Measurements from ENCODE around the gene FADS2.
"Not testable (repeated sequence)": the region's sequence is repeated elsewhere in the genome, so short reads cannot be mapped to it uniquely, and the experiment has no call there.

FADS2 gene

DNA sequence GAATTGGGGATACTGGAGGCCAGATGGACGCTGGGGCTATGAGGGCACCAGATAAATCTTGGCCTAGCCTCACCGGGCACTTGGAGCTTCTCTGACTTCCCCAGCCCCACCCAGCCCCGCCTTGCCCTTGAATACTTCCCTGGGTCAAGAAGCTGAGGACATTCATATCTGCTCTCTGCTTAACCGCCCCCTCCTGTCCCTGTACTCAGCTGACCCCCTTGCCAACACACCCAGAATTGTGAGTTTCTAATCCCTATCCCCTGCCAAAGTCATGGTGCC is 41.3 kb downstream of the FADS2 start:
- no peak for DNase-seq

DNA sequence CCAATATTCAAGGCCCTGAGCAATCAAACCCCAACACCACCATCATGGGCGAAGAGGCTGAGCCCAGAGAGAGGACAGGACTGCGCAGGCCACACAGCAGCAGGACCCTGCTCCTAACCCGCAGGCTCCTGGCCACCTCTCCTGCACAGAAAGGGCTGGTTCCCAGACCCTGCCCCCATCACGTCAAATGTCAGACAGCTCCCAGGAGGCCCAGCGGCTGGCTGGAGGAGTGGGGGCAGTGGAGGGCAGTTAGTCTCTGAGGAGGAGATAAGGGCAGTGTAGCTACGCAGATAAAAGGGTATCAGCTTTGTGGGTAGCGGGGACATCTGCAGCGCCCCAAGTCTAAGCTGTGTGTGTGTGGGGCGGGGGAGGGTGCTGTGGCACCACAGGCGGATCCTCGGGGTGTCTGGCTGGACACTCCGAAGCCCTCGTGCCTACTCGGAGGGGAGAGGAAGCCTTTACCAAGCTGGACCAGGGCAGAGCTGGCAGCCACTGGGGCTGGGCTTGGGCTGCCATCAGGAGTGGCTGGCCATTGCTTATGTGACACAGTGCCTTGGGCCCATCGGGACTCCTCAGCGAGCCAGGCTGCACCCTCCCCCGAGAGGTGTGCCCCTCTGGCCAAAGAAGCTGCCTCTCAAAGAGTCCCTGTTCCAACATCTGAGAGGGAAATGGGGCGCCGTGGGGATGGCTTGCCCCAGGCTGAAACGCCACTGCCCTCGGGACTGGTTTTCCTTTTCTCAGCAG is 41.8 kb downstream of the FADS2 start:
- no peak for DNase-seq

DNA sequence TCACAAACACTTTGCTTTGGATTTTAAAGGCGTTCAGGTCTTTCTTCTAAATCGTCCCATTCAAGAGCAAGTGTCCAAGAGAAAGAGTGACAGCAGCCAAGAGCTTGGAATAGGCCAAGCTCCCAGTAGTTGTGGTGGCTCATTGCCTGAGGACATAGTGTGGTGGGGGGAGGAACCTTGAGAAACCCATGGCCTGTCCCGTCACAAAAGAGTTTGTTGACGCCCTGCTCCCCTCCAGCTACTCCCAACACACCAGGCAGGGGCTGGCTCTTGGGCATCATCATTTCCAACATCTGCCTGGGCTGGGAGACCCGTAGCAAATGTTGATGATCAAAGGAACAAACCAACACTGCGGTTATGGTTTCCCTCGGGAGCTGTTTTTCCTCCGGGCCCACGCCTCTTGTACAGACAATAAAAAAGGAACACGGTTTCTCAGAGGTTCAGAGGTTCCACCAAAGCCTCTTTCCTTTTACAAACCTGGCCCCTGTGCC is 42.5 kb downstream of the FADS2 start:
- DNase-seq, result no peak

DNA sequence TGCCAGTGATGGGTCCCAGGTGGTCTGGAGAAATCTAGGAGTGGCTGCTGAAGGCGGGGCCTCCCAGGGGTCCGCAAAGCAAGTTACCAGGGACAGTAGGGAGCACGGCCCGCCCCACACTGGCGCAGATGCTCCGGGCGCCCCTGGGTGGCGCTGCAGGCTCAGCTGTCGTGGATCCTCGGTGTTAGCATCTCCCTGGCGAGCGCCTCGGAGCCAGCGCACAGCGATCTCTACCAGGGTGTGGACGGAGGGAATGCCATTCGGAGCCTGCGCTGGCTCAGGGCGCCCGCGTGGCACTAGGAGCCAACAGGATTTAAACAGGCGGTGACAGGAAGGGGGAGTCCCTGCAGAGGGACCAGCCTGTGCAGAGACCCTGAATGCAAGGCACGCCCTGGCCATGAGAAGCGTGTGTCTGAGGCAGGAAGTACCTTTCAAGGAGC is 43.1 kb downstream of the FADS2 start:
- DNase-seq, result peak; percentile 80

DNA sequence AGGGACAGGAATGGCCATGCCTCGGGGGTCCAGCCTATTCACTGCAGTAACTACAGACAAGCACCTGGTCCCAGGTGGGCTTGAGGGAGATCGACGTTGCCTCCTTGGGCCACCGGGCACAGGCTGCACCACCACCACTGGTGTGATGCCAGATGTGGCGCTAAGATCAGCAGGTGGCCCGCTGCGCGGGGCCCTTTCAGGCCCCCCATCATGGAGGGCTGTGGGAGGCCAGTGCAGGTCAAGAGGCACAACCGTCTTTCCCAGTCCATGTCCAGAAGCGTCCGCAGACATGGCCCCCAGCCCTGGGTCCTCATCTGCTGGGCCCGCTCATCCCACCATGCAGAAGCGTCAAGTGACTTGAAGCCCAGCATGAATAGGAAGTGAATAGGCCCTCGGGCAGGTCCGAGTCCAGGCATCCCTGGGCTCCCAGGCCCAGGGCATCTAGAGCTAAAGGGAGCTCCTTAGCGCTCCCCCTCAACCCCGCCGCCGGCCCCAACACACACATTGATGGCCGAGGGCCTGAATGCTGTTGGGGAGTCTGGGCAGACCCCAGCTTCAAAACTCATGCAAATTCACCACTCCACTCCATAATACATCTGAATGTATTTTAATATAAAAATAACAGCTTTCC is 45.0 kb downstream of the FADS2 start:
- no peak for DNase-seq

DNA sequence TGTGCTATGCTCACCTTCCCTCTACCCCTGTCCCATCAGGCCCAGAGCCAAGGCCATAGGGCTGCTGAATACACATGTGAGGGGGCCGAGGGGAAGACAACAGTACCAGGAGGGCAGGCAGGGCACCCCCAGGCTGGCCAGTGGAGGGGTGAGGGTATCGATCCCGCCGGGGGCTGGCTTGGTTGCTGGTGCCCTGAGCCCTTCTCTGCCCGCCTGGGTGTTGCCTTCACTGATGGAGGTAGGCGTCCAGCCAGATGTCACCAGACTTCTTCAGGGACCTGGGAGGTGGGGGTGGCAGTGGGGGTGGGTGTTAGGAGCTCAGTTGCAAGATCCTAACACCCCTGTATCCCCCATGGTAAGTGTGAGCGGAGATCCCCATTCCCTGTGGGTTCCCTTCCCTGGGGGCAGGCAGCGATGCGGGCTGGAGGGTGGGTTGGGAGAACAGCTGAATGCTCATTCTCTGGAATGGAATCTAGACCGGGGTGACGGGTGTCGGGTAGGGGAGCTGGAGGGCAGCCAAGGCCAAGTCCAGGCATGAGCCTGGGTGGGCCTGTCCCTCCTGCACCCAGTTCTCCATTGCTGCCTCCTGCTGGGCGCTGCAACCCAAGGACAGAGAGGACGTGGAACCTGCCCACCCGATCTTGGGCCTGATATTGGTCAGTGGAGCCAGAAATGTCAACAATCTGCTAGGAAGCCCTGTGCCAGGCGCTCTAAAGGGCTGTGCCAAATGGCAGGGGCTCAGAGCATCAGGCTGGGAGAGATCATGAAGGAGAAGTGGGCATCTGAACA is 45.7 kb downstream of the FADS2 start:
- DNase-seq, result no peak

DNA sequence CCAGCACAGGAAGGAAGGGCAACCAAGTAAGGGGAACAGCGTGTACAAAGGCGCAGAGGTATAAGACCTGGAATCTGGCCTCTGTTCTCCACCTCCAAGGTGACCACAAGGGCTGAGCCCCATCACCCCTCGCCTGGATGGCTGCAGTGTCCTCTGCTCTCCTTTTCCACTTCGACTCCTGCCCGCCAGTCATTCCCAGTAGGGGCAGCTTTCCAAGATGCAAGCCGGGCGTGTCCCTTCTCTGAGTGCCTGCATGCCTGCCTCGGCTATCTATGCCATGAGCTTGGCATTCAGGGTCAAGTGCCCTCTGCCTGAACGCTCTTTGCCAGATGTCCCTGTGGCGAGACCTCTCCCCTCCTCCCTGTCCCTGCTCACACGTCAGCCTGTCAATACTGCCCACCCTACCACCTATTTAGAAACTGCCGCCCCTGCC is 46.3 kb downstream of the FADS2 start:
- peak; percentile 31 for DNase-seq

DNA sequence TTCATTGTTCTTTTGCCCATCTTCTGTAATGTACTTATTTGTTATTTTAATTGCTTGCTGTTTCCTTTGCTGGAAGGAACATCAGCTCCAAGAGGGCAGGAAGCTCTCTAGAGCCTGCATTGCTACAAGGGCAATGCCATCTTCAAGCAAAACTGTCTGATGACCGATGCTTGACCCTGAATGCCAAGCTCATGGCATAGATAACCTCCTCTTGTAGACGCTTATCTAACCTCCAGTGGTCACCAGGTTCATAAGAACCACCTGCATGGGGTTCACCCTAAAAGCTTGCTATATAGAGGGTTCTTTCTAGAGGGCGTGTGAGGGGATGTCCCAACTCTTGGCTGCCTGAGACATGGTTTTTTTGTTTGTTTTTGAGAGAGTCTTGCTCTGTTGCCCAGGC is 46.8 kb downstream of the FADS2 start:
- no peak for DNase-seq

DNA sequence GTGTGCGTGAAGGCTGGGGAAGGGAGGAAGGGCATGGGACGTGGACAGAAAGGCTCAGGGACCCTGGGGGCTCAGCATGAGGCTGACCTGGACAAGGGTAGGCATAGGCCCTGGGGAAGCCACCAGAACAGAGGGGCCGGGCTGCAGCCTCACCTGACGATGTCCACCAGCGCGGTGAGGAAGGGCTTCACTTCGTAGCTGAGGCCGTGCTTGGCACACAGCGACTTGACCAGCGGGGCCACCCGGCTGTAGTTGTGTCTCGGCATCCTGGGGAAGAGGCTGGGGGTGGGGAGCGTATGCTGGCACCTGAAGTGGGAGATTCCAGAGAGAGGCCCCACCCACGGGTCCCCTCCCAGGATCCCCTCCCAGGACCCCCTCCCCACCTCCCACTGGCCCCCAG is 47.6 kb downstream of the FADS2 start:
- DNase-seq, result no peak

DNA sequence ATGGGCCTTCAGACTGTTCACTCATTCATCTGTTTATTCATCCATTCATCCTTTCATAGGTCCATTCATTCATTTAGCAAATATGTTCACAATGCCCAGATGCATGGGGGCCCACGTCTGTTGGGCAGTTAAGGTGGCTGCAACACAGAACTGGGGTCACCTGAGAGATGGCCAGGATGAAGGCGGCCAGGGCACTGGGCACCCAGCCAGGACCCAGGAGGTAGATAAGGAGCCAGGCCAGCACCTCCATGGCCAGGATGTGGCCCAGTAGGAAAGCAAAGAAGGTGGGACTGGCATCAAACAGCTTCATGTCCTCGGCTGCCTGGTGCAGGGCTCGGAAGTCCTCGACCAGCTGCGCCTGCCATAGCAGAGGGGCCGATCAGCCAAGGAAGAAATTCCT is 51.1 kb downstream of the FADS2 start:
- no peak for DNase-seq

DNA sequence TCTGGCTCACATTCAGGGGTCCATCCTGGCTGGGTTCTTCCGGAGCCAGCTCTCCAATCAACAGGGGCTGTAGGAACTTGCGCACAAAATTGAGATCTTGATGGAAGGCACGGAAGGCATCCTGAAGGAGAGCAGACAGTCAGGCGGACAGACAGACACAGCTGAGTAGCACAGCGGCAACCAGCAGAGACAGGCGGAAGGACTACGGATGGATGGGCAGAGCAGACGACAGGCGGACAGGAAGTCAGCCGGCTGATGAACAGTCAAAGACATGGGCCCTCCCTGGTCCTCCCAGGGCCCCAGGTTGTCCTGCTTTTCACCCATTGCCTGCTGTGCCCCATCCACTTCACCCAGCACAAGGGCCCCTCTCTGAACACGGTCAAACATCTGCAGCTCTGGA is 51.9 kb downstream of the FADS2 start:
- DNase-seq, result no peak

DNA sequence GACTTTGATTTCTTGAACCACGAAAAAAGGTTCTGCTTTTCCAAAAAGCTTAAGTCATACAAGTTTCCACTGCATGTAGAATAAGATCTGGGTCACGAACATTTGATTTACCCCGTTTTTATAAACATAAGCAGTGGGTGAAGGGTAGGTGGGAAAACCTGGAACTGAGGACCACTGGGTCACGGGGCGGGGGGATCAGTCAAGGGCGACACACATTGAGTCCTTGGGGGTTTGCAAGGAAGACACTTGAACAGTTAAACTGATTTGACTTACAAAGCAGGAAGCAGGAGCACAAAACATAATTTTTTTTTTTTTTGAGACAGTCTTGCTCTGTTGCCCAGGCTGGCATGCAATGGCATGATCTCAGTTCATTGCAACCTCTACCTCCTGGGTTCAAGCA is 52.4 kb downstream of the FADS2 start:
- no peak for DNase-seq

DNA sequence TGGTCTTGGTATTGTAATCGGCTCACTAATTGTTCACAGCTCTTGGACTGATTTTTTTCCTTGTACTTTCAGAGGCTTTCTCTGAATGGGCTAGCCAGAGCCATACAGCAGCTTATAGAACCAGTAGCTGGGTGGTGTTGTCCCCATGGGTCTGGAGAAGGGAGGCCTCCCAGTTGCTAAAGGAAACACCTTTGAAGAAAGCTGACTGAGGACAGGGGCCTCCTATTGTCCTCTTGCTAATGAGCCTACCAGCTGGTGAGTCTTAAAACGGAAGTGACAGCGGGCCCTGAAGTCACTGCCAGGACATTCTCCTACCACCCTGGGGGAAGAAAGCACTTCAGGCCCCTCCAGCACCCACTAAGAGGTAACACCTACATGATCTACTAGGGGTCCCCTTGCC is 53.3 kb downstream of the FADS2 start:
- no peak for DNase-seq

DNA sequence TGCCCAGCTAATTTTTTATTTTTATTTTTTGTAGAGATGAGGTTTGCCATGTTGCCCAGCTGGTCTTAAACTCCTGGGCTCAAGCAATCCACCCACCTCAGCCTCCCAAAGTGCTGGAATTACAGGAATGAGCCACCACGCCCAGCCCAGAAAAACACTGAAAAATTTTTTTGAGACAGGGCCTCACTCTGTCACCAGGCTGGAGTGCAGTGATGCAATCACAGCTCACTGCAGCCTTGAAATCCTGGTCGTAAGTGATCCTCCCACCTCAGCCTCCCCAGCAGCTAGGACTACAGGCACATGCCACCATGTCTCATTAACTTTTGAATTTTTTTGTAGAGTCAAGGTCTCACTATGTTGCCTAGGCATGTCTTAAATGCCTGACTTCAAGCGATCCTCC is 54.2 kb downstream of the FADS2 start:
- DNase-seq, result not testable (repeated sequence)

DNA sequence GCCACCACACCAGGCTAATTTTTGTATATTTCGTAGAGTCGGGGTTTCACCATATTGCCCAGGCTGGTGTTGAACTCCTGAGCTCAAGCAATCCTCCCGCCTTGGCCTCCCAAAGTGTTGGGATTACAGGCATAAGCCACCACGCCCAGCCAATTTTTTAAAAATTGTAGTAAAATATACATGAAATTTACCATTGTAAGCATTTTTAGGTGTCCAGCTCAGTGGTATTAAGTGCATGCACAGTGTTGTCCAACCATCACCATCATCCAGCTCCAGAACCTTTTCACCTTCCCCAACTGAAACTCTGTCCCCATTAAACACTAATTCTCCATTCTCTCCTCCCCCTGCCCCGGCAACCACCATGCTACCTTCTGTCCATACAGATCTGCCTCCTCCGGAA is 54.8 kb downstream of the FADS2 start:
- DNase-seq, result no peak

DNA sequence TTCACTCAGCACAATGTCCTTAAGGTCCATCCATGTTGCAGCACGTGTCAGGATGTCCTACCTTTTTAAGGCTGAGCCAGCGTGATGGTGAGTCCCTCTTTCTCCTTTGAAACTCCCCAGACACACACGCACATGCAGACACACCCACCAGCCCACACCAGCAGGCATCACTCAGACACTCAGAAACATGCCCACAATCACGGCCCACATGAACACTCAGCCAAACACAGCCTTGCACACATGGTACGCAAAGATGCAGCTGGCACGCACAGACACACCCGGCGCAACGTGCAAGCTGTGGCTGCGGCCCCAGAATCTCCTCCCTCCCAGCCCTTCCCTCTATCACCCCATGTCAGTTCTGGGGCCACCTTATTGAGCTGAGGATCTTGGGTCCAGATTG is 55.2 kb downstream of the FADS2 start:
- DNase-seq, result no peak

DNA sequence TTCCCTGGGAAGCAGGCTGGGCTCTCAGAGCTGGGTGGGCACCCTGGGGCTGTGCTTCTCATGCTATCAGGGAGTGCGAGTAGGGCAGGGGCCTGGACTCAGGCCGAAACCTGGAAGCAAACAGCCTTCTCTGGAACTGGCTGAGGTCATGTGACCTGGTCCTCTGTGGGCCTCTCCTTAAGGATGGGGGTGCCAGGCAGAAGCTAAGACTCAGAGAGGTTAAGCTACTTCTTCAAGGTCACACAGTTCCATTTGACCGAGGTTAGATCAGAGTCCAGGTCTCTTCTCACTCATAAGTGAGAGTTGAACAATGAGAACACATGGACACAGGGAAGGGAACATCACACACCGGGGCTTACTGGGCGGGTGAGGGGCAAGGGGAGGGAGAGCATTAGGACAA is 55.8 kb downstream of the FADS2 start:
- DNase-seq, result no peak

DNA sequence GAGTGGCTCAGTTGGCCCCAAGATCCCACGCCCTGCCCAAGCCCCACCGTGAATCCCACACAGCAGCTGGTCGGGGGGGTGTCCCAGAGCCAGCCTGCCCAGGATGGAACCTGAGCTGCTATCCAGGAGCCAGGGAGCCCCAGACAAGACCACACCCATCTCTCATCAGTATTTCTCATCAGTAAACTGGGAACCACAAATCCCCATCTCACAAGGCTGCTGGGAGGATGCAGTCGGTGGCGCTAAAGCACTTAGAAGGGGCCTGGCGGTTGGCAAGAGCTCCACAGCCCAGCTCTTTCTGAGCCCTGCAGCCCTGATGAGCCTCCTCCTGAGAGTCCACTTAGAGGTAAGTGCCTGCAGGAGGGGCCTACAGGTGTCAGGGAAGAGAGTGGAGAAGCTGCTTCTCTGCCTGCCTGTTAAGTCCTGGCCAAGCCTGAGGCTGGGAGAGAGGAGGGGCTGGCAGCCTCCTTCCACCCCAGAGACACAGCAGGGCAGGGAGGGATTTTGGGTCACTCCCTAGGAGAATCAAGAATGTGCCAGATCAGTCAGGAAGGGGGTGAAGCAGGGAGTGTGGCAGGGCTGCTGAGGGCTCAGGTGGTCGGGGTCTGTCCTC is 57.2 kb downstream of the FADS2 start:
- DNase-seq, result peak; percentile 87

DNA sequence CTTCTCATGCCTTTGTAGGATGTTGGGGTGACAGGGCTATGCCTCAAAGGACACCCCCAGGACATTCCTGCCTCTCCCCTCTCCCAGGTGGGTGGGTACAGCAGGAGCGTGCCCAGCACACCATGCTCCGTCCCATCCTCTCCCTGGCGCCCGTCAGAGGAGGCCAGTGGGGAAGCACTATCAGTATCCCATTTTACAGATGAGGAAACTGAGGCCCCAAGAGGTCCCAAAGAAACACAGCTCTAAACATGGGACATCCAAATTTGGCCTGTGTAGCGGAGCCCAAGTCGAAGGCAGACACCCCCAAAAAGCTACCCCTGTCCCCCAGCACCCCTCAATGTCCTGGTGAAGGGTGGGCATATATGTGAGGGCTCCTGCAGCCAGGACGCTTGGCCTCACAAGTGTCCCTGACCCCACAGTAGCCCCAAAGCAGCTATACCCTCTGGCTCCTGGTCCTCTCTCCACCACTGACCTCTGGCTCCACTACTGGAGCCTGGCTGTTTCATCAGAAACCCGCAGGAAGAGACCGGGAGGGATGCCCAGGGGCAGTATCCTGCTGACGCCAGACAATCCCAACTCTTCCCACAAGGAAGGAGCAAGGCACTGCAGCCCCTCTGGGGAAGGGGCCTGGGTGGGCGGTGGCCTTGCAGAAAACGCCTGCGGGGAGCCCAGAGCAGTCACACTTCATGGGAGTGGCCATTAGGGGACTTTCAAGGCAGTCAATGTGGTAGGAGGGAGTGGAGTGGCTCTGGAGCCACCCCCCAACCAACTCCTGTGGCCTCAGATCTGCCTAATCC is 57.9 kb downstream of the FADS2 start:
- no peak for DNase-seq

DNA sequence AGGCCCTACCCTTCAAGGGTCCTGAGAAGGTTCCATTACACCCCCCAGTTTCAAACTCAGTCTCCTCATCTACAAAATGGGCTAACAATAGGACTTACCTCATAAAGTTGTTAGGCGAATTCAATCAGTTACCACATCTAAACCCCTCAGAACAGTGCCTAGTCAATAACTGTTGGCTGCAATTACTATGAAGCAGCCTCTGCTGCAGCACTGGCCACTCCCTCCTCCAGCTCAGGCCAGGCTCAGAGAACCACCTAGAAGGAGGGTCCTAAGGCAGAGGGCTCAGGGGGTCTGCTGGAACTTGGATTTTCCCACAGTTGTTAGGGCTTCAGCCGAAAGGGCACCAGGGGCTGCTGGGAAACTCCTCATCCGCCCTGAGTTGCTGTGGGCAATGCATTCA is 58.5 kb downstream of the FADS2 start:
- no peak for DNase-seq

DNA sequence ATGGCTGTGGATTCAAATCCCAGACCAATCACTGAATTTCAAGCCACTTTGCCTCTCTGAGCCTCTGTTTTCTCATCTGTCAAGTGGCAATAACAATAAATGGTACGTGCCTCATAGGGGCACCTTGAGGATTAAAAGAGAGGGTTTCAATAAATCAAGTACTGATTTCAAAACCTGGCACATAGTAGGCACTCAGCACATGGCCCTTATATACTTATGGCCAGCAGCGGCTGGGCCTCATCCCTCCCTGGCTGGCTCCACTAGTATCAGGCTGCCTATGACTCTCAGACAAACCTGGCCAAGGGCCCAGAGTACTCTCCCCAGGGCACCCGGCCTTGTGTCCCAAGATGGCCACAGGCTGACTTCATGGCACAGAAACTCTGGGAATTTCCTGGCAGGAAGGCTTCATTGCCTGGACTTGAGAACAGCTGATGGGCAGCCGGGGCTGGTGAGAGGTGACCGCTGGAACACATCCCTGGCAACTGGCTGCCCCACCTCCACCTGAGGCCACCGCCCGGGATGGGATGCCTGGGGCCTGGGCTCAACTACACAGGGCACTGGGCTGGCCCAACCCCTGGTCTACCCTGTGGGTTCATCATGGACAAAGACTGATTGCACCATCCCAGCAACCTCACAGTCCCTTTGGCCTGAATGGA is 59.9 kb downstream of the FADS2 start:
- DNase-seq, result no peak

DNA sequence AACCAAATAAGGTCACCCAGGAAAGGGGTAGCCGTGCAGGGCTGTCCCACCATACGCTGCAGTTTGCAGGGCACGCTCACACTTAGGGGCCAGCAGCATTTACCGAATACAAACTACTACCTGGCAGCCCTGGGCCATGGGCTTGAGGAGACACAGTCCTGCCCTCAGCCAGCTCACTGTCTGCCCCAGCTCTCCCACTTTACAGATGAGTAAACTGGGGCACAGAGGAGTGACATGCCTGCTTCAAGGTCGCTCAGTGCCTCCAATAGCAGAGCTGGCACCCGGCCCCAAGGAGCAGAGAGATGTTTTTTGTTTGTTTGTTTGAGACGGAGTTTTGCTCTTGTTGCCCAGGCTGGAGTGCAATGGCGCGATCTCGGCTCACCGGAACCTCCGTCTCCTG is 60.5 kb downstream of the FADS2 start:
- no peak for DNase-seq

Measured in DMS79 treated with DMSO at 0.1 percent for 48 hours (cell line).